HG03097 (cell line): Measurements from ENCODE around the gene KCNQ5.

Source experiments
- ATAC-seq: cut with Tn5 transposase; IDR thresholded peaks from one replicate; pipeline ENCODE4 v1.9.1; 2021; ENCODE audit not compliant: unreplicated experiment, low FRiP score

KCNQ5 gene

GRCh38 chr6:72787391-72788031 lies 165.6 kb downstream of the KCNQ5 start:
- no peak for ATAC-seq

GRCh38 chr6:72788188-72788587 lies 166.3 kb downstream of the KCNQ5 start:
- ATAC-seq, result no peak

DNA sequence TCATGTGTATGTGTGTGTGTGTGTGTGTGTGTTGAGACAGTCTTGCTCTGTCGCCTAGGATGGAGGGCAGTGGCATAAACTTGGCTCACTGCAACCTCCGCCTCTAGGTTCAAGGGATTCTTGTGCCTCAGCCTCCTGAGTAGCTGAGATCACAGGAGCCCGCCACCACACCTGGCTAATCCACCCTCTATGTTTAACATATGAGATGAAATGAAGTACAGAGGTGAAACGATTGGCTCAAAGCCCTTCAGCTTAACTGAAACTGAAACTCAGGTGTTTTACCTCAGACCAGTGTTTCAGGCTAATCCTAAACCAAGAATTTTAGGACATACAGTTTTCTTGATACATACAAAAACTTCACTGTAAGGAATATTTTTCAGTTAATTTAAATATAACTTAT lies 167.3 kb downstream of the KCNQ5 start:
- no peak for ATAC-seq

GRCh38 chr6:72792692-72793091 lies 170.8 kb downstream of the KCNQ5 start:
- ATAC-seq, result no peak

DNA sequence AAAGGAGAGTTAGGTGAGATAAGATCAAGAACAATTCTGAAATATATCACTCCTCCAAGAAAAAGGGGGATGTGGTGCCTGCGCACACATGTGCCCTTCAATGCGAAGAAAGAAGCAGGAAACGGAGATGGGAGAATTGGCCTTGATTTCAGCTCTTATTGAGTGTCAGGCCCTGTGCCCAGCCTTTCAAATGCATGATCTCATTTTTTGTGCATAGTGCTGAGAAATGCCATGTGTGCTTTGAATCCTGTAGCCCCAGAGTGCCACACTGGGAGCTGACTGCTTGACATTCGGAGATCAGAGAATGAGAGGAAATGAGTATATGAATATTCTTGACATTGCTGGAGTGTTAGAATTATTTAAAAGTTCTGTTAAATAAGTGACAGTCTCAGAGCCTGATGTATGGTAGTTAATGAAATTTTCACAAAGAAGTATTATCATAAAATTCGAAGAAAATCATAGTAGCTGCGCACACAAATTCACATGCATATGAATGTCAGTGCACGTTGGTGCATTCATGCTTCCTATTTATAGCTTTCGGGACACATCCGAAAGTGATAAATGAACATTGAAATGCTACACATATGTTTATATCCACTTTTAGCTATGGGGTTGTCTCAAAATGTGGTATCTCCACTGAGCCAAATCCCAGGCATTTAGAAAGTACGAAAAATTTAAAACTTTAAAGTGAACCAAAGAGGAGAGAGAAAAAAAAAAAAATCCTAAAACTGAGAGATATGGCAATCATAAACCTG lies 172.0 kb downstream of the KCNQ5 start:
- no peak for ATAC-seq

- no peak for ATAC-seq
Measured at GRCh38 chr6:72798196-72798595, 176.3 kb downstream of the KCNQ5 start.

DNA sequence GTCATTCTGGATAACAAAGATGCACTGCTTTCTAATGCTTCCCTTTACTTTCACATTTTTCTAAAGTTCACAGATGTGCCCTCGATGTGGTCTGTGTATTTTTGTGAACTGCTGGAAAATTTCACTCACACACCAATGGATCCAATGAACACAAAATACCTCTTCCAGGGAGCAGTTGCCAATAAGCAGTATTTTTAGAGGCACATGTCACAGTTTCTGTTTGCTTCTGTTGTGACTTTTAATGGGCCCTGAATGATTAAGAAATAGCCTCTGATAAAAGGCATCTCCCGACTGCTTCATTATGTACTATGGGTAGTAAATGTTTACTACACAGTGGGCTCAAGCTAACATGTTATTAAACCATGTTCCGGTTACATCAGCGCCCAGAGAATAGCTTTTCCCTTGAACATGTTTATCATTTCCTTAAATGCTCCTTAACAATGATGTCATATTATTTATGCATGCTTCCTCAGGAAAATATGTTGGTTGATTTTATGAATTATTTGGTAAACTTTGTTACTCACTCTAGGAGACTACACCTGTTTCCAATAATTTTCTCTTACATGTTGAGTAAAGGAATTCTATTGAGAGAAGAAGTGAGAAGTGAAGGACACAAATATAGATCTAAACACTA lies 188.0 kb downstream of the KCNQ5 start:
- ATAC-seq, result no peak

DNA sequence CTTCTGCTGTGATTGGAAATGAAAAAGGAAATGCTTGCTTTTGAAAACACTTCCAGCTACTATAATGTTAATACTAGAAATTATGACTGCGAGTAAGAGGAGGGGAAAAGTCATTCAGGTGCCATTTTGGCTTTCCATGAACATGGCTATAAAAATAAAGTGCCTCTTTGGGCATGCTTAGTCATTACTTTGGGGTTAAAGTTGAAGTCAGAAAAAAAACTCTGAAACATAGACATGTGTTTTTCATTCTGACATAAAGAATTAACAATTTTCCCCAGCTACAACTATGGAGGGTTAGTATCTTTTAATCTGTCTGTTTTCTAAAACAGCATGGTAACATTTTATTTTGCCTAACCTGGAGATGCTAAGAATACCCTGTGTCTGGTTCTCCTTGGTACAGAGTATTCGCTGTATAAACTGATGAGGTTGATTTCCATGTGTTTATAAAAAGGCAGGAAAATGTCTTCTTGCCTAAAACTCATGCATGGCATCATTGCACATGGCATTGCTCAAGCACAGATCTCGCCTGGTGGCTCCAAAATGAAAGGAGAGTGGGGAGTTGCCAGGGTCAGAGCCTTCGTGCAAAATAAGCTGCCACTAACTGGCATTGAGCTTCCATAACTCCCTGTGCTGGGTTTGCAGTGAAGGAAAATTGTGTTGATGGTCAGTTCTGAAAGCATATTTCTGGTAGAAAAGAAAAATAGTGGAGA lies 188.9 kb downstream of the KCNQ5 start:
- ATAC-seq, result no peak

- ATAC-seq, result no peak
Measured at GRCh38 chr6:72811971-72812421, 190.1 kb downstream of the KCNQ5 start.

DNA sequence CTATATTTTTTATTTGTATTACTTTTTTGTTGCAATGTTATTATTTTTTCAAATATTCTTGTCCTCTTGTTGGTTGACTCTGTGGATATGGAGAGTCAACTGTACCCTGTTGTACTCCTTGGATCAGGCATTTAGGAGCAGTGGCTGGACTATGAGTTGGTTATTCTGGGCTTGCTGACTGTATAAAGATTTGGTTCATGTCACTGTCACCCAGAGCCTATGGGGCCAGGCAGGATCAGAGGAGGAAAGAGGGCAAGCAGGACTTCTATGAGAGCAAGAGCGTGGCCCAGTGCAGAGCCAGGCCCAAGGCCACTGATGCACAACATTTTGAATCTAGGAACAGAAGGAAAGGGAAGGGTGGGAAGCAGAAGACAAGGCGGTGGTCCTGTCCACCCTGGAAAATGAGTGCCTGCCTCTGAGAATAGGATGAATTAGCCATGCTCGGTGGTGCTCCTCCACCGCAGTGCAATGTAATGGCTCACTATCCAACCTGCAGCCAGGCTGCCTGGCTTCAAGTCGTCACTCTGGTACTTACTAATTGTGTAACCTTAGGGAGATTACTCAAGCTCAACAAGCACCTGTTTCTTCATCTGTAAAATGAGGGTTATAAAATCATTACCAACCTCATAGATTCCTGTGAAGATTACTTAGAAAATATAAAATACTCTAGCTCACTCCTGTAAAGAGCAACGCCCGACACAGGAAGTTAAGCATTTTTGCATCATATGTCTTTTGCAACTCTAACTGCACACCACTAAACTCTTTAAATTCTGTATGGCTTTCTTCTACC lies 192.1 kb downstream of the KCNQ5 start:
- no peak for ATAC-seq

DNA sequence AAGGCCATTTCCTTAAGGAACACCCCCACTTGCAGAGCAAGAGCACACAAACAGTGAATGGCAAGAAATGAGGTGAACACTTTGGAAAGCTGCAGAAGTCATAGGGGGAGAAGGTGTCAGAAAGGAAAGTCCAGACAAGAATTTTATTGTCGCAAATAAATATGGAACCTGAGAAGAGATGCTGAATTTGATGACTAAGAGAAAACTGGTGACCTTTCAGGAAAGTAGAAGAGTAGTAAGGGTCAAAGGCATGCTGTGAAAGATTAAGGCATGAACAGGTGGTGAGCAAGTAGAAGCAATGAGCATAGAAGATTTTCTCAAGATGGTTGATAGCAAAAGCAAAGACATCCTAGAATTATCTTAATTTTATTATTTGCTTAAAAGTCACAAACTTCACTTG lies 194.2 kb downstream of the KCNQ5 start:
- ATAC-seq, result no peak

DNA sequence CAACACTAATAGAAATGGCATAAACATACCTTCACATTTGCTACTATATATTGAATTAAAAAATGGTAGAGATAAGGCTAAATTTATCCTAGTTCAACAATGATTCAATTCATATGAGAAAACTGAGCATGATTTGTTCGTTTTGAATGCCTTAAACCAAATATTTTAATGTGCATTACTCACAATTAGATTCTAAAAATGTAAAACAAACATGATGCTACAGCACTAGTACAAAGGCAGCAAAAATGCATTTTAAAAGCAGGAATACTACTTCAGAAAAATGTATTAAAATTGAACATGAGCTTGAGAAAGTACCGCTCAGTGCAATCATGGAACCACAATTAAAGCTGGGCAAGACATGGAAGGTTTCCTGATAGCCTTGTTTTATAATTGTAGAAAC lies 195.3 kb downstream of the KCNQ5 start:
- no peak for ATAC-seq

DNA sequence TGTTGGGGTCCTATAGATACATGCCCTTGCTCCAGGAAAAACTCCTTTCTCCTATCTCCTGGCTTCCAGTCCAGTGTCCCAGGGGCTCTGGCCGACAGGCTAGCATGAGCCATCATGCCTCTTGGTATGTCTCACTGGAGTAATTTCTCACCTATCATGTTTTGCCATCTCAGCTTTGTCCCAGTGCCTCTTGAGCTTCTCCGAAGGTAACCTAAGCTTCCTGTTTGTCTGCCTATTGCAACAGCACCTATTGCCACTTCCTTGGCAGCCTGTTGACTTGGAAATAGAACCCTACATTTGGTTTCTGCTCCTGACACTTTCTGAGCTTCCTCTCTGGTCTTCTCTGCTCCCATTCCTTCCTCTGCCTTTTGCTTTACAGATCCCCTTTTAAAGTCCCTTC lies 197.7 kb downstream of the KCNQ5 start:
- no peak for ATAC-seq

DNA sequence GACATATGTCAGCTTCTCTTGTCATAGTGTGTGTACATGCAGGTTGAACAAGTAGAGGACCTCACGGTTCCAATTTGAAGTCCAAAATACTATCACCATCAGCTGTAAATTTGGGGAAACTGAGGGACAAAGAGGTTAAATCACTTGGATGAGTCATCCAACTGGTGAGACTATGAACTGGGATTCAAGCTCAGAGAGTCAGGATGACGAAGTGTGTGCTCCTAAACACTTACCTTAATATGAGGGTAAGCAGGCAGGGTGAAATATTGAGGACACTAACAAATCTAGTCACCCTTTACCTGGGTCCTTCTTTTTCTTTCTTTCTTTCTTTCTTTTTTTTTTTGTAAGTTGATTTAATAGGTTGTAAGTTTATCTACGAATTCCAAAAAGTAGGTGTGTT lies 198.3 kb downstream of the KCNQ5 start:
- no peak for ATAC-seq

GRCh38 chr6:72820906-72821305 lies 199.0 kb downstream of the KCNQ5 start:
- no peak for ATAC-seq

- ATAC-seq, result no peak
Measured at GRCh38 chr6:72822023-72822422, 200.2 kb downstream of the KCNQ5 start.

GRCh38 chr6:72822691-72823090 lies 200.8 kb downstream of the KCNQ5 start:
- ATAC-seq, result no peak

GRCh38 chr6:72824833-72825232 lies 203.0 kb downstream of the KCNQ5 start:
- peak; percentile 73 for ATAC-seq

DNA sequence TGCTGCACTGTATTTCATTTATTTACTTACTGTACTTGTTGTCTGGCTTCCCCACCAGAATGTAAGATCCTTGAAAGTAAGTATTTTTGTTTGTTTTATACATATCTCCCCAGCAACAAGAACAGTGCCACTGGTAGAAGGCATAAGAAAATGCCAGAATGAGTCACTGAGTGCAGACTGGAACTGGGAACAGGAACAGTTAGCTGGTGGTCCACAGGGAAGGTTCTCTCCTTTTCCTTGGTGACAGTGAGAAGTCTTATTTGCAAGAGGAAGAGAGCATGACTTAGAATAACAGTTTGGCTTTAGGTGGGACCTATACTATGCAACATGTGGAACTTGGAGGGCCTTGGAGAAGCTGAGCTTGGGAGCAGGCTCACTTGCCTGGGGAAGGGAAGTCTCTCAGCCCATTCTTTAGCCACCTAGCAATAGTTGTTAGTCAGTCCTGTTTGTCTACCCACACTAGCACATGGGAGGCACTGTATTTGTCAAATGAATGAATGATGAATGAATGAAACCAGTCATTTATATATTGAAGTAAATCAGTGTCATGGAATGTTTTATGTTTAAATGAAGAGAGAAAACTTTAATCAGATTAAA lies 203.5 kb downstream of the KCNQ5 start:
- ATAC-seq, result peak; percentile 32

- no peak for ATAC-seq
Measured at GRCh38 chr6:72826037-72826436, 204.2 kb downstream of the KCNQ5 start.
